ENCODE measurements around the gene GNA15.

GRCh38 chr19:3121396-3121795, 14.4 kb upstream of the GNA15 start:
- no peak for TF ChIP-seq CTCF (IDR thresholded peaks at IDR 0.05; ENCODE audit: low read depth, low read length, poor library complexity, severe bottlenecking)
- no peak for TF ChIP-seq EZH2phosphoT487 (IDR thresholded peaks at IDR 0.05; ENCODE audit: borderline replicate concordance, low read length)
